Measurements from ENCODE around the gene PFDN2.

DNA sequence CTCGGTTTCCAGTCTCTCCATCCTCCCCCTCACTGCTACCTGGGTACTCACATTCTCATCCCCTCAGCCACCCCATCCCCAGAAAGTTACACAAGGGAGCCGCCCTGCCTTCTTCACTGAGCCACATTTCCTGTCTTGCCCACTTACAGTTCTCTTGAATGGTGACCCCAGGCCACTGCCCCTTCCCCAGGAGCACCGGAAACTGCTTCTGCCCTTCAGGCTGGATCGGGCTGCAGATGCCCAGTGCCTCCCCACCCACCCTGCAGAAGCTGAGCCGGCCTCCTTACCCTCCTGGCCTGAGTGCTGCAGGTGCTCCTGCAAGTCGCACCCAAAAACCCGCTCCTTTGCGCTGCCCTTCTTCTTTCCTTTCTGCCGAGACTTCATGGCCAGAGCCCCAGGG is 48.6 kb downstream of the PFDN2 start:
- no peak for TF ChIP-seq POLR2A (IDR thresholded peaks at IDR 0.05)
- TF ChIP-seq, protein P1, sequence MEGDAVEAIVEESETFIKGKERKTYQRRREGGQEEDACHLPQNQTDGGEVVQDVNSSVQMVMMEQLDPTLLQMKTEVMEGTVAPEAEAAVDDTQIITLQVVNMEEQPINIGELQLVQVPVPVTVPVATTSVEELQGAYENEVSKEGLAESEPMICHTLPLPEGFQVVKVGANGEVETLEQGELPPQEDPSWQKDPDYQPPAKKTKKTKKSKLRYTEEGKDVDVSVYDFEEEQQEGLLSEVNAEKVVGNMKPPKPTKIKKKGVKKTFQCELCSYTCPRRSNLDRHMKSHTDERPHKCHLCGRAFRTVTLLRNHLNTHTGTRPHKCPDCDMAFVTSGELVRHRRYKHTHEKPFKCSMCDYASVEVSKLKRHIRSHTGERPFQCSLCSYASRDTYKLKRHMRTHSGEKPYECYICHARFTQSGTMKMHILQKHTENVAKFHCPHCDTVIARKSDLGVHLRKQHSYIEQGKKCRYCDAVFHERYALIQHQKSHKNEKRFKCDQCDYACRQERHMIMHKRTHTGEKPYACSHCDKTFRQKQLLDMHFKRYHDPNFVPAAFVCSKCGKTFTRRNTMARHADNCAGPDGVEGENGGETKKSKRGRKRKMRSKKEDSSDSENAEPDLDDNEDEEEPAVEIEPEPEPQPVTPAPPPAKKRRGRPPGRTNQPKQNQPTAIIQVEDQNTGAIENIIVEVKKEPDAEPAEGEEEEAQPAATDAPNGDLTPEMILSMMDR (IDR thresholded peaks at IDR 0.05), result no peak
- TF ChIP-seq EP300 (IDR thresholded peaks at IDR 0.05), result no peak
